SKM-1 treated with dmso at 0.1 percent for 144 hours (cell line): ENCODE measurements around the gene CORIN.

Experiments
- DNase-seq: peaks from one replicate; lab custom pipeline; 2025; ENCODE audit not compliant: unreplicated experiment; lab: John Stamatoyannopoulos, UW

Gene CORIN

GRCh38 chr4:47647544-47647943, 190.3 kb downstream of the CORIN start:
- DNase-seq = no peak

GRCh38 chr4:47647029-47647428, 190.8 kb downstream of the CORIN start:
- DNase-seq = no peak

- no peak for DNase-seq
These were observed 191.5 kb downstream of the CORIN start for GRCh38 chr4:47646372-47646771.

GRCh38 chr4:47643845-47644244, 194.0 kb downstream of the CORIN start:
- no peak for DNase-seq

GRCh38 chr4:47642985-47643760, 194.7 kb downstream of the CORIN start:
- DNase-seq = no peak

- DNase-seq = no peak
These were observed 195.6 kb downstream of the CORIN start for GRCh38 chr4:47642191-47642830.

- DNase-seq = no peak
These were observed 196.1 kb downstream of the CORIN start for GRCh38 chr4:47641755-47642154.

GRCh38 chr4:47640911-47641310, 197.0 kb downstream of the CORIN start:
- no peak for DNase-seq

GRCh38 chr4:47639531-47639930, 198.3 kb downstream of the CORIN start:
- no peak for DNase-seq

- no peak for DNase-seq
These were observed 206.7 kb downstream of the CORIN start for GRCh38 chr4:47631161-47631560.

GRCh38 chr4:47624031-47624441, 213.8 kb downstream of the CORIN start:
- DNase-seq = no peak

GRCh38 chr4:47621181-47621580, 216.7 kb downstream of the CORIN start:
- no peak for DNase-seq

GRCh38 chr4:47619691-47620090, 218.2 kb downstream of the CORIN start:
- DNase-seq = no peak

GRCh38 chr4:47617607-47618006, 220.3 kb downstream of the CORIN start:
- no peak for DNase-seq

- no peak for DNase-seq
These were observed 222.5 kb downstream of the CORIN start for GRCh38 chr4:47615385-47615784.

- no peak for DNase-seq
These were observed 225.5 kb downstream of the CORIN start for GRCh38 chr4:47612116-47613023.

GRCh38 chr4:47606482-47606881, 231.4 kb downstream of the CORIN start:
- DNase-seq = no peak

- DNase-seq = no peak
These were observed 239.0 kb downstream of the CORIN start for GRCh38 chr4:47598896-47599295.

GRCh38 chr4:47598320-47598719, 239.5 kb downstream of the CORIN start:
- DNase-seq = no peak

- no peak for DNase-seq
These were observed 240.2 kb downstream of the CORIN start for GRCh38 chr4:47597696-47598095.

- no peak for DNase-seq
These were observed 247.5 kb downstream of the CORIN start for GRCh38 chr4:47590325-47590724.

GRCh38 chr4:47579235-47579634, 258.6 kb downstream of the CORIN start:
- DNase-seq = no peak
